Loucy (cell line): Measurements from ENCODE around the gene PKD1L1.

Experiments
- H2AFZ ChIP-seq: fragments of 200-600 bp; sonication (generic); 2 replicates; pipeline ENCODE4 v1.6.0; 2016; ENCODE audit warnings: antibody characterized with exemption, mild to moderate bottlenecking, low read length, moderate library complexity
- H3F3A ChIP-seq: fragments of 200-600 bp; 2 replicates; pipeline ENCODE4 v1.6.0; 2016; ENCODE audit warnings: antibody characterized with exemption, low read depth, mild to moderate bottlenecking
- H3K27me3 ChIP-seq: fragments of 200-600 bp; sonication (generic); 2 replicates; pipeline ENCODE4 v1.6.1; 2014; ENCODE audit warnings: low read length, mild to moderate bottlenecking; ENCODE audit not compliant: insufficient read depth, poor library complexity, severe bottlenecking
- H3K36me3 ChIP-seq: fragments of 200-600 bp; sonication (generic); 2 replicates; pipeline ENCODE4 v1.6.1; 2016; ENCODE audit warnings: low read length; ENCODE audit not compliant: insufficient read depth
- H3K4me1 ChIP-seq: fragments of 200-600 bp; sonication (generic); 2 replicates; pipeline ENCODE4 v1.5.1; 2014; ENCODE audit warnings: low read length, mild to moderate bottlenecking; ENCODE audit not compliant: insufficient read depth, poor library complexity, severe bottlenecking
- H3K4me2 ChIP-seq: fragments of 200-600 bp; sonication (generic); 2 replicates; pipeline ENCODE4 v1.6.0; 2014; ENCODE audit warnings: antibody characterized with exemption, low read length, low read depth, mild to moderate bottlenecking; ENCODE audit not compliant: poor library complexity, severe bottlenecking
- H3K4me3 ChIP-seq: fragments of 200-600 bp; sonication (generic); 2 replicates; pipeline ENCODE4 v1.5.1; 2014; ENCODE audit warnings: low read length, mild to moderate bottlenecking, mixed read lengths; ENCODE audit not compliant: poor library complexity, severe bottlenecking
- H3K79me2 ChIP-seq: fragments of 200-600 bp; sonication (generic); 2 replicates; pipeline ENCODE4 v1.6.1; 2014; ENCODE audit warnings: low read length; ENCODE audit not compliant: insufficient read depth
- H3K9ac ChIP-seq: fragments of 200-600 bp; sonication (generic); 2 replicates; pipeline ENCODE4 v1.6.0; 2014; ENCODE audit warnings: mild to moderate bottlenecking, low read depth, low read length, moderate library complexity; ENCODE audit not compliant: poor library complexity, severe bottlenecking
- H3K9me2 ChIP-seq: fragments of 200-600 bp; sonication (generic); replicated peaks from 2 replicates; pipeline ENCODE4 v1.6.1; 2016; ENCODE audit warnings: low read depth, low read length, mixed read lengths
- H3K9me3 ChIP-seq: fragments of 200-600 bp; sonication (generic); 2 replicates; pipeline ENCODE4 v1.6.1; 2014; ENCODE audit warnings: mild to moderate bottlenecking, antibody characterized with exemption, low read length, low read depth; ENCODE audit not compliant: insufficient read depth
- H4K20me1 ChIP-seq: fragments of 200-600 bp; sonication (generic); 2 replicates; pipeline ENCODE4 v1.6.0; 2014; ENCODE audit warnings: antibody characterized with exemption, low read length, mild to moderate bottlenecking; ENCODE audit not compliant: insufficient read depth, poor library complexity, severe bottlenecking
- CTCF ChIP-seq: fragments of 200-600 bp; sonication (generic); conservative IDR thresholded peaks from 2 replicates; pipeline ENCODE4 v1.5.1; 2014; ENCODE audit warnings: mild to moderate bottlenecking, antibody characterized with exemption, low read length
- EZH2phosphoT487 ChIP-seq: fragments of 200-600 bp; IDR thresholded peaks from 2 replicates; pipeline ENCODE4 v1.6.1; 2018; ENCODE audit warnings: antibody characterized with exemption, mild to moderate bottlenecking, moderate library complexity, borderline replicate concordance

PKD1L1 gene

GRCh38 chr7:47744883-47745282 lies 203.4 kb downstream of the PKD1L1 start:
- no peaks in the 10 kb centered on the region for H3K27me3 ChIP-seq
- no peak overlapping the region for H3K4me2 ChIP-seq
- H4K20me1 ChIP-seq: no peaks in the 10 kb centered on the region
- no peaks in the 10 kb centered on the region for H3F3A ChIP-seq
- H2AFZ ChIP-seq: no peak overlapping the region
- peaks cover 2% of the 10 kb centered on the region; the same call in 1 of the 2 replicates for H3K9me3 ChIP-seq
- H3K4me3 ChIP-seq: no peak overlapping the region
- H3K9me2 ChIP-seq: no peaks in the 10 kb centered on the region
- H3K79me2 ChIP-seq: no peaks in the 10 kb centered on the region
- TF ChIP-seq CTCF (no peak), EZH2phosphoT487 (no peak)
- H3K4me1 ChIP-seq: no peaks in the 10 kb centered on the region
- no peak overlapping the region for H3K9ac ChIP-seq
- no peaks in the 10 kb centered on the region for H3K36me3 ChIP-seq

GRCh38 chr7:47743965-47744591 lies 204.2 kb downstream of the PKD1L1 start:
- no peak overlapping the region for H2AFZ ChIP-seq
- no peak for TF ChIP-seq EZH2phosphoT487
- TF ChIP-seq CTCF: no peak

GRCh38 chr7:47741984-47742383 lies 206.3 kb downstream of the PKD1L1 start:
- no peaks in the 10 kb centered on the region for H3F3A ChIP-seq
- peaks cover 5% of the 10 kb centered on the region; the same call in 1 of the 2 replicates for H3K9me3 ChIP-seq
- no peaks in the 10 kb centered on the region for H3K27me3 ChIP-seq
- no peak overlapping the region for H3K9ac ChIP-seq
- H3K9me2 ChIP-seq: no peaks in the 10 kb centered on the region
- H3K79me2 ChIP-seq: no peaks in the 10 kb centered on the region
- H3K36me3 ChIP-seq: no peaks in the 10 kb centered on the region
- TF ChIP-seq CTCF: no peak
- no peak for TF ChIP-seq EZH2phosphoT487
- no peak overlapping the region for H3K4me3 ChIP-seq
- H3K4me1 ChIP-seq: no peaks in the 10 kb centered on the region
- no peak overlapping the region for H2AFZ ChIP-seq
- H3K4me2 ChIP-seq: no peak overlapping the region
- no peaks in the 10 kb centered on the region for H4K20me1 ChIP-seq

More at GRCh38 chr7:47743965-47744591, 204.2 kb downstream of the PKD1L1 start:
- Histone ChIP-seq H3K4me3 (no peak overlapping the region), H3K9me3 (peaks cover 2% of the 10 kb centered on the region; the same call in 1 of the 2 replicates), H3K27me3 (no peaks in the 10 kb centered on the region), H4K20me1 (no peaks in the 10 kb centered on the region), H3K9ac (no peak overlapping the region), H3K4me2 (no peak overlapping the region), H3F3A (no peaks in the 10 kb centered on the region), H3K36me3 (no peaks in the 10 kb centered on the region), H3K79me2 (no peaks in the 10 kb centered on the region), H3K9me2 (no peaks in the 10 kb centered on the region), H3K4me1 (no peaks in the 10 kb centered on the region)
